NCI-H128 (cell line): ENCODE data around the gene LMBRD2.

Experiments used
- DNase-seq: peaks from one replicate; lab custom pipeline; 2025; ENCODE audit not compliant: unreplicated experiment; lab: John Stamatoyannopoulos, UW

Gene LMBRD2

GRCh38 chr5:36111238-36111637, 40.4 kb downstream of the LMBRD2 start:
- DNase-seq: no peak

DNA sequence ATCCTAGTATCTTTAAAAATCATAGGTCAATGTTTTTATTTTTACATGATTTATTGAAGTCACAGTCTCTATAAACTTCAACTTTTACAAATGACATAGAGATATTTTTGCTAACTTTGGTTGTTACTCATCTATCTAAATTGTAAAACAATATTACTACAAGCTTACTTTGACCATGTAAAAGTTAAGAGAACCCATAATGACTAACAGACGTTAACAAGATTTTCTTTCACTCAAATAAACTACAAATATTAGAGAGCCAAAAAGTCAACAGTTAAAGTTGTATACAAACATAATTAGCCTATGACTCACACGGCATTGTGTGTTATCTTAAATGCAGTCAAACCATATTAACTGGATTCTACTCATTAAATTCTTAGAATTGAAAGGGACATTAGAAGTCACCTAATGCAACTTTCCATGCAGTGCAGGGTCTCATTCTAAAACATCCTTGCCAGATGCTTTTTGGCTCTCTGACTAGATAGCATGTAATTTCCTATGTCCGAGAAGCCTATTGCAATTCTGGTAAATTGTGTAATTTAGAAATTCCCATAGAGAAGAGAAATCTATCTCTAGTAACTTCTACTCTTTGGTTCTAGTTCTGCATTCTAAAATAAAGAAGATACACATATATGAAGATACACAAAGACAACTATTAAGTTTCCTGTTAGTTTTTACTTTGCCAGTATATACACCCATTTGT, 42.8 kb downstream of the LMBRD2 start:
- DNase-seq: no peak

GRCh38 chr5:36105819-36106218, 45.9 kb downstream of the LMBRD2 start:
- no peak for DNase-seq

GRCh38 chr5:36099748-36100147, 51.9 kb downstream of the LMBRD2 start:
- DNase-seq: no peak

GRCh38 chr5:36096486-36096885, 55.2 kb downstream of the LMBRD2 start:
- DNase-seq: no peak

DNA sequence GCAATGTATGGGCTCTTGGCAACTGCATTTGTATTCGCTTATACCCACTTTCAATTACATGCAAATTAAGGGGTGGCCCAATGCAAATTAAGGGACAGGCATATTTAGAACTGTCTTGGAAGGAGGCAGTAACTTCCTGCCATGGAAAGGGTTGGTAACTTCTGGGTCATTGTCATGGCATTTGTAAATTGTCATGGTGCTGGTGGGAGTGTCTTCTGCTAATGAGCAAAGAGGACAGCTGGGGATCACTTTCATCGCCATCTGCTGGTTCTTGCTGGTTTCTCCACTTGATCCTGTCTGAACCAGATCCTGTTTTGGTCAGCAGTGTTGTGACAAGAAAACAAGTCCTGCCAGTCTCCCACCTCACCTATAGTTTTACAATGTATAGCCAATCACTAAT, 61.7 kb downstream of the LMBRD2 start:
- no peak for DNase-seq

- peak; percentile 36 for DNase-seq
Measured at GRCh38 chr5:36079200-36079781, 72.4 kb downstream of the LMBRD2 start.

DNA sequence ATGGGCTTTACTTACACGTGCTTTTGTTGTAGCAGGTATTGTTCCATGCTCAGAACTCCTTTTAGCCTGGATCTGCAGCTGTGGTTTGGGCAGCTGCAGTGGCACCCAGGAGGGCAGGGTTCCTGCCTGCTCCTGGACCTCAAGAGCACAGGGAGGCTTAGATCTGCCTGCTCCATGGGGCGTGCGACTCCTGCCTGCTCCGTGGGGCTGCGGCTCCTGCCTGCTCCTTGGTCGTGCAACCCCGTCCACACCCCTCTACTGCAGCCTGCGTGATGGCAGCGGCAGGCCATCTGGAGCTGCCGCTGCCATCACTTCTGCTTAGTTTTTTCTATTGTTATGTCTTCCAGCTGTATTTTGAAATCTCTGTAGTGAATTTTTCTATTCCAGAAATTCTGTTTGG, 73.3 kb downstream of the LMBRD2 start:
- no peak for DNase-seq

DNA sequence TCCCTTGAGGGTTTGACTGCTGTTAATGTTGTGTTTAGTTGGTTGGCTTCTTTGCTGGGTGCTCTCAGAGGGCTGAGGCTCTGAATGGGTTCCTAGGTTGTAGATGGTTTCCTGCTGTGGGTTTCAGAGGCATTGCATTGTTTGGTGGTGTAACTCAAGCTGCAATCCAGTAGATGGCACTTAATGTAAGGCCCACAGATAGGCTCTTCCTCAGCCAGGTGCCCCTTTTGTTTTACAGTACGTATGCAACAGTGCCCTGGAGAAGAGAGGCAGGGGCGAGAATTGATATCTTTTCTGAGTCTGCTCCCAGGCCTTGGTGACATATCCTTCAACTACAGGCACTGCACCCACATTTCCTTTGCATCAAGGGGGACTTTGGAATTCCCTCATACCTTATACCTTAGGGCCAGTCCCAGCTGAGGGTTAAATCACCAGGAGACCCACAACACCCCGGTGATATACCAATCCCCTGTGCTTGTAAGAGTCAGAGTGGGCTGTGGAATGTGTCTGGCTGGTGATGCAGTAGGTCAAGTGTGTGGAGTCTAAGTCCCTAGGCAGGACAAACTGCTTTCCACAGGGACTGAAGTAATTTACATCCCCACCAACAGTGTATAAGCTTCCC, 78.0 kb downstream of the LMBRD2 start:
- peak; percentile 27 for DNase-seq

GRCh38 chr5:36070687-36071571, 80.8 kb downstream of the LMBRD2 start:
- DNase-seq: no peak

GRCh38 chr5:36068751-36069281, 82.9 kb downstream of the LMBRD2 start:
- no peak for DNase-seq

DNA sequence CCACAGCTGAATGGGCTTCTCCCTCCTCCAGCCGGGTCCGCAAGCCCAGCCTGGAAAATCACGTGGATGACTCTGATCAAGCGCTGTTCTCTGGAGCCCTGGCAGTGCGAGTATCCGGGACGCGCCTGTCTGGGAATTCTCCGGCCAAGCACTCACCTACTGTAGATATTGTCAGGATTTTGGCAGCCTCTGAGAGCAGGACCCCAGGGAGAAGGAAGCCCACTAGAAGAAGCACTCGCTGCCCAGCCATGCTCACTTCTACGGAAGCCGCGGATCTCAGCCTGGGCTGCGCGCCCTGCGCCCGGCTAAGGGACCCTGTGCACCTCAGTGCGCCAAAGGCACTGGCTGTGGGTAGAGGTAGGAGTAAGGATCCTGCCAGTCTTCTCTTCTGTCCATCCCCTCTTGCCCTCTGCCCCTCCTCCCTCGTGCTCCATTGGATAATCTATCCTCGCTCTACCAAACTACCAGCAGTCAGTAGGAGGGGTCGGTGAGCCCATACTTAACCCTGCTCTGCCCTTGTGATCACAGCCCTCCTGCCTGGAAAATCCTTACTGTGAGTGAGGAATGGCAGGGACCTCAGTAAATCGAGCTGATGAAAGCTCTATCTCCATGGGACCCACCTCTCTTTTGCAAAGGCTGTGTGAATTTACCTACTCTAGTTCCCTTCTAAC, 85.0 kb downstream of the LMBRD2 start, which contains the start of gene UGT3A2:
Gene UGT3A2, minus strand, starts transcription at position 343 of the 671 bp plus-strand sequence. Its CDS starts 93 bp downstream, at position 250.
- no peak for DNase-seq

DNA sequence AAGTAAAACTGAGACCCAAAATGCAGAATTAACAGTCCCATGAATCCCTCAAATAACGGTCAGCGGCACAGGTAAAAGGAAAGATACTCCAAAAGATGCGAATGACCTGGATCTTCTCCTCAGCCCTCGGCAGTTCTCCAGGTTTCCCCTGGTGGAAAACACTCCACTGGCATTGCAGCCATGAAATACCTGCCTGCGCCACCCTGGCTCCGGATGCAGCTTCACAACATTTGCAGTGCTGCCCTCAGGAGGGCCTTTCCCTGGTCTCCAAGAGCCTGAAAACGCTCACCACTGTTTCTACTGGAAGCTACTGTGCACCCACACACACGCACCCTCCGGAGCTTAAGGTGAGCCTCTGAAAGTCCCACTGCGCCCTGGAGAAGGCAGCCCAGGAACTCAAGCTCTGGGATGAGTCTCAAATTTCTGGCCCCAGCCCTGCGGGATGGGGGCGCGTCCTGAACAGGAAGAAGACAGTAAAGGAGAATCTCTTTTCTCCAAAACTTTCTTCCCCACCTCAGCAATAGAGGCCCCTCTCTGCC, 85.6 kb downstream of the LMBRD2 start:
- DNase-seq: no peak

- no peak for DNase-seq
Measured at GRCh38 chr5:36060420-36060887, 91.2 kb downstream of the LMBRD2 start.

- no peak for DNase-seq
Measured at GRCh38 chr5:36059571-36060419, 91.9 kb downstream of the LMBRD2 start.

- DNase-seq: no peak
Measured at GRCh38 chr5:36058776-36059175, 92.9 kb downstream of the LMBRD2 start.

DNA sequence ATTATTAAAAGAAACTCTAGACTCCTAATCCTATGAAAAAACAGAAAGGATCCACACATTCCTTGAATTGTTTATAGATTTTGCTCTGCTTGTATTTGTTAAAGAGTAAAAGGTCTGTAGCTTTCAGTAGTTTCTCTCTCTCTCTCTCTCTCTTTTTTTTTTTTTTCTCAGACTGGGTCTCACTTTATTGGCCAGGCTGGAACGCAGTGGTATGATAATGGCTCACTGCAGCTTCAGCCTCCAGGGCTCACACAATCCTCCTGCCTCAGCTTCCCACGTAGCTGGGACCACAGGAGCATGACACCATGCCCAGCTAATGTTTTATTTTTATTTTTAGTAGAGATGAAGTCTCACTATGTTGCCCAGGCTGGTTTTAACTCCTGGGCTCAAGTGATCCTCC, 94.3 kb downstream of the LMBRD2 start:
- no peak for DNase-seq

- no peak for DNase-seq
Measured at GRCh38 chr5:36056422-36056821, 95.3 kb downstream of the LMBRD2 start.

DNA sequence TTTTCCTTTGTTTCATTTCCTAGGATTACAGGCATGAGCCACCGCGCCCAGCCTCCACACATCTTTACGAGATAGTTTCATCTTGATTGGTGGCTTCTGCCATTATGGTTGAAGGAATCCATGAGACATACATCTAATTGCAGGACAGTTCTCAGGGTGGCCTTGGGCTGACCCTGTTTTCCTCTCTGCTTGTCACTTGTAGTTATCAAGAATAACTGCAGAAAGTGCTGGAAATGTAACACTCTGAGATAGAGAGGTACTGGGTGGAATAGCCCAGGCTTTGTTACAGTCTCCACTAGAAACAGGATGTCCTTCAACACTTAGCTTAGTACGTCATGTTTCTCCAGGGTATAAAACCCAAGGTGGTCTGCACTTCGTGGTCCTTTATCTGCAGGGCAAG, 95.7 kb downstream of the LMBRD2 start:
- DNase-seq: no peak
